H9 (cell line): ENCODE data around the gene MAPKAP1. TPM values are rescaled to one million over a fixed set of nuclear protein-coding genes. Genes with fewer than 3 reads are reported as not detected.

Experiments used
- DNase-seq: peaks from one replicate; pipeline ENCODE4 v3.0.0-alpha.2; 2017
- H2AFZ ChIP-seq: one replicate; pipeline ENCODE4 v1.6.1; 2013; ENCODE audit warnings: mild to moderate bottlenecking, low read length, control low read depth, moderate library complexity
- H2AK5ac ChIP-seq: 2 replicates; pipeline ENCODE4 v1.6.1; 2013; ENCODE audit warnings: low read length, control low read depth, mixed read lengths; ENCODE audit not compliant: insufficient read length
- H2BK120ac ChIP-seq: one replicate; pipeline ENCODE4 v1.6.1; 2013; ENCODE audit warnings: low read depth, mild to moderate bottlenecking, low read length, control low read depth, inconsistent platforms; ENCODE audit not compliant: poor library complexity, severe bottlenecking
- H2BK12ac ChIP-seq: 2 replicates; pipeline ENCODE4 v1.6.1; 2013; ENCODE audit warnings: low read length, control low read depth, mixed read lengths, low read depth; ENCODE audit not compliant: insufficient read length
- H2BK15ac ChIP-seq: 2 replicates; pipeline ENCODE4 v1.6.1; 2013; ENCODE audit warnings: low read depth, low read length, control low read depth
- H2BK20ac ChIP-seq: one replicate; pipeline ENCODE4 v1.6.1; 2013; ENCODE audit warnings: low read depth, mild to moderate bottlenecking, low read length, control low read depth, inconsistent platforms; ENCODE audit not compliant: poor library complexity, severe bottlenecking
- H2BK5ac ChIP-seq: 2 replicates; pipeline ENCODE4 v1.6.1; 2013; ENCODE audit warnings: low read length, control low read depth, mixed read lengths; ENCODE audit not compliant: insufficient read length
- H3K14ac ChIP-seq: 2 replicates; pipeline ENCODE4 v1.6.1; 2013; ENCODE audit warnings: low read length, control low read depth; ENCODE audit not compliant: insufficient read depth
- H3K18ac ChIP-seq: 2 replicates; pipeline ENCODE4 v1.6.1; 2013; ENCODE audit warnings: low read depth, mild to moderate bottlenecking, mixed read lengths, low read length, control low read depth; ENCODE audit not compliant: insufficient read length
- H3K23ac ChIP-seq: 2 replicates; pipeline ENCODE4 v1.6.1; 2013; ENCODE audit warnings: low read length, control low read depth, mixed read lengths, low read depth; ENCODE audit not compliant: insufficient read length
- H3K23me2 ChIP-seq: 2 replicates; pipeline ENCODE4 v1.6.1; 2013; ENCODE audit warnings: low read depth, mild to moderate bottlenecking, mixed read lengths, low read length, control low read depth; ENCODE audit not compliant: insufficient read length, poor library complexity, severe bottlenecking
- H3K27ac ChIP-seq: 2 replicates; pipeline ENCODE4 v1.5.1; 2013; ENCODE audit warnings: low read length, control low read depth, mixed read lengths, low read depth; ENCODE audit not compliant: insufficient read length
- H3K27me3 ChIP-seq: 2 replicates; pipeline ENCODE4 v1.6.1; 2013; ENCODE audit warnings: low read length, control low read depth, inconsistent platforms; ENCODE audit not compliant: insufficient read depth
- H3K4ac ChIP-seq: 2 replicates; pipeline ENCODE4 v1.6.1; 2013; ENCODE audit warnings: low read depth, mild to moderate bottlenecking, control low read depth, inconsistent platforms, low read length, moderate library complexity
- H3K4me1 ChIP-seq: 2 replicates; pipeline ENCODE4 v1.6.1; 2013; ENCODE audit warnings: low read length, control low read depth, inconsistent platforms; ENCODE audit not compliant: insufficient read depth
- H3K4me2 ChIP-seq: 2 replicates; pipeline ENCODE4 v1.6.1; 2013; ENCODE audit warnings: low read length, control low read depth, mixed read lengths; ENCODE audit not compliant: insufficient read length, insufficient read depth
- H3K56ac ChIP-seq: 2 replicates; pipeline ENCODE4 v1.6.1; 2013; ENCODE audit warnings: low read depth, mild to moderate bottlenecking, mixed read lengths, low read length, control low read depth; ENCODE audit not compliant: insufficient read length
- H3K79me1 ChIP-seq: 2 replicates; pipeline ENCODE4 v1.6.1; 2013; ENCODE audit warnings: low read depth, mild to moderate bottlenecking, moderate library complexity, low read length, control low read depth, inconsistent platforms; ENCODE audit not compliant: insufficient read depth, poor library complexity, severe bottlenecking
- H3K79me2 ChIP-seq: 2 replicates; pipeline ENCODE4 v1.6.1; 2013; ENCODE audit warnings: low read length, control low read depth, inconsistent platforms; ENCODE audit not compliant: insufficient read depth
- H3K9ac ChIP-seq: 2 replicates; pipeline ENCODE4 v1.6.1; 2013; ENCODE audit warnings: low read length, control low read depth, mixed read lengths; ENCODE audit not compliant: insufficient read length; ENCODE audit errors: extremely low read depth
- H3K9me3 ChIP-seq: one replicate; pipeline ENCODE4 v1.6.1; 2013; ENCODE audit warnings: low read depth, low read length, inconsistent platforms; ENCODE audit not compliant: control insufficient read depth
- H3T11ph ChIP-seq: one replicate; pipeline ENCODE4 v1.6.1; 2013; ENCODE audit warnings: mild to moderate bottlenecking, low read length, control low read depth, inconsistent platforms
- H4K20me1 ChIP-seq: one replicate; pipeline ENCODE4 v1.6.1; 2013; ENCODE audit not compliant: control insufficient read depth, insufficient read length, insufficient read depth
- H4K5ac ChIP-seq: 2 replicates; pipeline ENCODE4 v1.6.1; 2013; ENCODE audit warnings: low read depth, mild to moderate bottlenecking, mixed read lengths, low read length, control low read depth; ENCODE audit not compliant: insufficient read length
- H4K8ac ChIP-seq: replicated peaks from 2 replicates; pipeline ENCODE4 v1.6.1; 2013; ENCODE audit warnings: low read length, control low read depth, mixed read lengths, low read depth; ENCODE audit not compliant: insufficient read length
- H4K91ac ChIP-seq: 2 replicates; pipeline ENCODE4 v1.6.1; 2013; ENCODE audit warnings: low read depth, mild to moderate bottlenecking, moderate library complexity, mixed read lengths, low read length, control low read depth; ENCODE audit not compliant: insufficient read length
- H3K27ac Mint-ChIP-seq, 3 experiments: 2 replicates in 2 of 3; 3 replicates in 1 of 3; pipeline ENCODE4 v1.8.0; 2020 to 2021; ENCODE audit warnings: mixed read lengths in 3 of 3, mild to moderate bottlenecking in 1 of 3, moderate library complexity in 1 of 3
- H3K27me3 Mint-ChIP-seq: 2 replicates; pipeline ENCODE4 v1.8.0; 2021; ENCODE audit warnings: low read depth, mild to moderate bottlenecking, moderate library complexity, mixed read lengths
- H3K36me3 Mint-ChIP-seq, 3 experiments: 2 replicates in 2 of 3; 3 replicates in 1 of 3; pipeline ENCODE4 v1.8.0; 2020 to 2021; ENCODE audit warnings: low read depth in 3 of 3, mixed read lengths in 3 of 3; ENCODE audit not compliant: insufficient read depth in 1 of 3
- H3K4me1 Mint-ChIP-seq, 2 experiments: 2 replicates each; pipeline ENCODE4 v1.8.0; 2020; ENCODE audit warnings: mixed read lengths in 2 of 2
- H3K4me3 Mint-ChIP-seq, 2 experiments: 2 replicates in 1 of 2; 3 replicates in 1 of 2; pipeline ENCODE4 v1.8.0; 2020 to 2021; ENCODE audit warnings: mild to moderate bottlenecking in 2 of 2, mixed read lengths in 2 of 2, moderate library complexity in 1 of 2
- H3K9me3 Mint-ChIP-seq, 2 experiments: 2 replicates in 1 of 2; 3 replicates in 1 of 2; pipeline ENCODE4 v1.8.0; 2020; ENCODE audit warnings: mild to moderate bottlenecking in 2 of 2, mixed read lengths in 2 of 2, moderate library complexity in 1 of 2
- CTCF ChIP-seq: fragments of 200-600 bp; sonication (generic); conservative IDR thresholded peaks from 3 replicates; pipeline ENCODE4 v1.8.0; 2021; ENCODE audit warnings: antibody characterized with exemption, mild to moderate bottlenecking
- WGBS: extraction: QIAGEN DNeasy Blood & Tissue Kit; methylation state at CpG from one replicate; pipeline ENCODE4 v1.1.7; 2013; ENCODE audit warnings: missing lambda C conversion rate, low lambda C conversion rate, mixed read lengths; ENCODE audit not compliant: insufficient read length; ENCODE audit errors: extremely low coverage; 5-methylcytosine and 5-hydroxymethylcytosine counted together
- total RNA-seq: library from RNA; stranded (reverse); gene quantifications from 2 replicates; pipeline ENCODE4 v1.2.1, GENCODE V29; 2021

MAPKAP1 gene
- total RNA-seq, 1 experiment from 2014 or later = 97.0 TPM

GRCh38 chr9:125527471-125528002 lies 179.5 kb downstream of the MAPKAP1 start:
- H3K4me2 ChIP-seq = no peak overlapping the region
- no peak overlapping the region for H3K9ac ChIP-seq
- H3K9me3 ChIP-seq = no peaks in the 10 kb centered on the region
- no peaks in the 10 kb centered on the region for H3K79me2 ChIP-seq
- no peak overlapping the region for H3K56ac ChIP-seq
- H3K27ac Mint-ChIP-seq = peak overlapping the region; percentile 17 to 52 (median 19); a peak in 4 of 7 replicates
- H3K4me1 ChIP-seq = peaks cover 5% of the 10 kb centered on the region
- H2BK120ac ChIP-seq = no peak overlapping the region
- peaks cover 48 to 58% of the 10 kb centered on the region in 2 experiments for H3K4me1 Mint-ChIP-seq
- no peaks in the 10 kb centered on the region for H3K9me3 Mint-ChIP-seq
- H3K18ac ChIP-seq = no peak overlapping the region
- H3K27me3 ChIP-seq = no peaks in the 10 kb centered on the region
- H2AFZ ChIP-seq = no peak overlapping the region
- H3K36me3 Mint-ChIP-seq = no peaks in the 10 kb centered on the region
- WGBS = no CpG with 5 or more reads among the region's 9 CpGs
- no peak for DNase-seq
- H3K79me1 ChIP-seq = no peaks in the 10 kb centered on the region
- H2BK15ac ChIP-seq = no peak overlapping the region
- no peak overlapping the region for H3T11ph ChIP-seq
- no peak overlapping the region for H3K27ac ChIP-seq
- H3K14ac ChIP-seq = no peak overlapping the region
- no peaks in the 10 kb centered on the region for H3K27me3 Mint-ChIP-seq
- H2BK20ac ChIP-seq = no peak overlapping the region
- TF ChIP-seq CTCF = no peak
- no peak overlapping the region for H2AK5ac ChIP-seq
- no peak overlapping the region for H3K23ac ChIP-seq
- no peak overlapping the region for H3K4ac ChIP-seq
- H4K5ac ChIP-seq = no peak overlapping the region
- no peak overlapping the region for H2BK12ac ChIP-seq
- H3K4me3 Mint-ChIP-seq = no peak overlapping the region
- no peak overlapping the region for H4K8ac ChIP-seq
- no peaks in the 10 kb centered on the region for H4K20me1 ChIP-seq
- no peak overlapping the region for H4K91ac ChIP-seq
- H2BK5ac ChIP-seq = no peak overlapping the region
- H3K23me2 ChIP-seq = no peaks in the 10 kb centered on the region
